Calu3 (cell line): Measurements from ENCODE around the gene PHF12. TPM values are rescaled to one million over a fixed set of nuclear protein-coding genes. Genes with fewer than 3 reads are reported as not detected.

Experiments used
- BruUV-seq: library from RNA; stranded (reverse); fragments of 400-500 nt; replicated peaks from 2 replicates; lab custom pipeline; 2021; lab: Mats Ljungman, UMichigan
- CTCF ChIA-PET: fragments of 300-600 bp; sonication (Branson Sonifier 250); formaldehyde crosslinking; loops from one replicate; lab custom pipeline; 2022; ENCODE audit warnings: antibody characterized with exemption; lab: Charles Lee
- DNase-seq: peaks from one replicate; pipeline ENCODE4 v3.0.0; 2022
- H3K27ac Mint-ChIP-seq: one replicate; pipeline ENCODE4 v1.8.0; 2022; ENCODE audit warnings: mixed read lengths; ENCODE audit not compliant: unreplicated experiment
- H3K27me3 Mint-ChIP-seq: one replicate; pipeline ENCODE4 v1.8.0; 2022; ENCODE audit warnings: mixed read lengths; ENCODE audit not compliant: unreplicated experiment
- H3K36me3 Mint-ChIP-seq: one replicate; pipeline ENCODE4 v1.8.0; 2022; ENCODE audit warnings: mild to moderate bottlenecking, moderate library complexity, mixed read lengths; ENCODE audit not compliant: insufficient read depth, unreplicated experiment
- H3K4me1 Mint-ChIP-seq: one replicate; pipeline ENCODE4 v1.8.0; 2022; ENCODE audit warnings: mild to moderate bottlenecking, low read depth, mixed read lengths; ENCODE audit not compliant: unreplicated experiment
- H3K4me3 Mint-ChIP-seq: one replicate; pipeline ENCODE4 v1.8.0; 2022; ENCODE audit warnings: mild to moderate bottlenecking, low read depth, moderate library complexity, mixed read lengths; ENCODE audit not compliant: unreplicated experiment
- H3K9me3 Mint-ChIP-seq: one replicate; pipeline ENCODE4 v1.8.0; 2022; ENCODE audit warnings: low read depth, mixed read lengths; ENCODE audit not compliant: unreplicated experiment
- intact Hi-C: fragments of 100-400 bp; cut with micrococcal nuclease; formaldehyde crosslinking; loops from one replicate; pipeline ENCODE4 v1.10.0; 2022; ENCODE audit not compliant: unreplicated experiment
- microRNA-seq: library from miRNA; unstranded; fragments of <30 nt; microRNA quantifications from one replicate; pipeline ENCODE4 v1.2.0, GENCODE V29; 2022
- total RNA-seq: library from RNA; stranded (reverse); gene quantifications from 2 replicates; pipeline ENCODE4 v1.2.3, GENCODE V29; 2022
- TF ChIP-seq, protein P1 (sequence below): fragments of 200-600 bp; IDR thresholded peaks from one replicate; pipeline ENCODE4 v1.8.0; 2022; ENCODE audit warnings: antibody characterized with exemption; ENCODE audit not compliant: unreplicated experiment

The PHF12 gene
- total RNA-seq, 1 experiment from 2014 or later, result 54.0 TPM

DNA sequence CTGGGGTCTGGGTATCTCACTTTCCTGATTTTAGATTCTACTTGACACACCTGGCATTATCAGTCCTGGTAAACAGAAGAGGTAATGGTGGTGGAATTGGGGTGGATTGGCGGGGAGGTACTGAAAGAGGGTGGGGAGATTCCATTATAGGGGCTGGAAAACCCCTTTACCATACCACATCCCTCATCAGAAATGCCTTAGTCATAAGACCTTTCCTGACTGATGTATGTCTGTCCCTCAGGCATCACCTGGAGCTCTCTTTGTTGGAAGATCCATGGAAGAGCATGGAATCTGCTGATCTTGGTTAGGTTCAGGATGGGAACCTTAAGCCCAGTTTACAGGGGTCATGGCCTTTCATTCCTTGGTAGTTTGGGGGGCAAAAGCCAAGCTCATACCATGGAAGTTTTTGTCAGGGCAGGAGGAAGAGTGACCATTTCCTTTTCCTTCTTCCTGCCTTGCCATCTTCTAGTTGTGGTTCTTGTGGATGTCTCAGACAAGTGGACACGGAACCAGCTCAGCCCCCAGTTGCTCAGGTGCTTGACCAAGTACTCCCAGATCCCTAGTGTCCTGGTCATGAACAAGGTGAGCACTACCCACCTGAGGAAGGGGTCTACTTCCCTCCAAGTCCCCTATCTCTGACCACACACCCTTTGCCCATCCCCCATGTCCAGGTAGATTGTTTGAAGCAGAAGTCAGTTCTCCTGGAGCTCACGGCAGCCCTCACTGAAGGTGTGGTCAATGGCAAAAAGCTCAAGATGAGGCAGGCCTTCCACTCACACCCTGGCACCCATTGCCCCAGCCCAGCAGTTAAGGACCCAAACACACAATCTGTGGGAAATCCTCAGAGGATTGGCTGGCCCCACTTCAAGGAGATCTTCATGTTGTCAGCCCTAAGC is 93.2 kb downstream of the PHF12 start:
- H3K27ac Mint-ChIP-seq, result no peak overlapping the region
- intact Hi-C loops, result no loop called here
- no peak for DNase-seq
- H3K9me3 Mint-ChIP-seq, result no peaks in the 10 kb centered on the region
- peaks cover 31% of the 10 kb centered on the region for H3K36me3 Mint-ChIP-seq
- CTCF ChIA-PET, result no interaction called here
- no peaks in the 10 kb centered on the region for H3K27me3 Mint-ChIP-seq
- BruUV-seq, result no TSS peak
- H3K4me3 Mint-ChIP-seq, result no peak overlapping the region
- TF ChIP-seq, protein P1, sequence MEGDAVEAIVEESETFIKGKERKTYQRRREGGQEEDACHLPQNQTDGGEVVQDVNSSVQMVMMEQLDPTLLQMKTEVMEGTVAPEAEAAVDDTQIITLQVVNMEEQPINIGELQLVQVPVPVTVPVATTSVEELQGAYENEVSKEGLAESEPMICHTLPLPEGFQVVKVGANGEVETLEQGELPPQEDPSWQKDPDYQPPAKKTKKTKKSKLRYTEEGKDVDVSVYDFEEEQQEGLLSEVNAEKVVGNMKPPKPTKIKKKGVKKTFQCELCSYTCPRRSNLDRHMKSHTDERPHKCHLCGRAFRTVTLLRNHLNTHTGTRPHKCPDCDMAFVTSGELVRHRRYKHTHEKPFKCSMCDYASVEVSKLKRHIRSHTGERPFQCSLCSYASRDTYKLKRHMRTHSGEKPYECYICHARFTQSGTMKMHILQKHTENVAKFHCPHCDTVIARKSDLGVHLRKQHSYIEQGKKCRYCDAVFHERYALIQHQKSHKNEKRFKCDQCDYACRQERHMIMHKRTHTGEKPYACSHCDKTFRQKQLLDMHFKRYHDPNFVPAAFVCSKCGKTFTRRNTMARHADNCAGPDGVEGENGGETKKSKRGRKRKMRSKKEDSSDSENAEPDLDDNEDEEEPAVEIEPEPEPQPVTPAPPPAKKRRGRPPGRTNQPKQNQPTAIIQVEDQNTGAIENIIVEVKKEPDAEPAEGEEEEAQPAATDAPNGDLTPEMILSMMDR, result no peak
- H3K4me1 Mint-ChIP-seq, result no peaks in the 10 kb centered on the region

GRCh38 chr17:28856028-28856574 is 95.2 kb downstream of the PHF12 start:
- H3K9me3 Mint-ChIP-seq, result no peaks in the 10 kb centered on the region
- H3K27me3 Mint-ChIP-seq, result no peaks in the 10 kb centered on the region
- H3K36me3 Mint-ChIP-seq, result peaks cover 31% of the 10 kb centered on the region
- no TSS peak for BruUV-seq
- CTCF ChIA-PET, result no interaction called here
- no peak overlapping the region for H3K27ac Mint-ChIP-seq
- DNase-seq, result no peak
- TF ChIP-seq, protein P1, result no peak
- intact Hi-C loops, result no loop called here
- H3K4me3 Mint-ChIP-seq, result peak overlapping the region; percentile 81
- H3K4me1 Mint-ChIP-seq, result no peaks in the 10 kb centered on the region

GRCh38 chr17:28855336-28855679 is 96.0 kb downstream of the PHF12 start:
- CTCF ChIA-PET, result no interaction called here
- intact Hi-C loops, result no loop called here

More at GRCh38 chr17:28855336-28855679, 96.0 kb downstream of the PHF12 start:
- H3K27ac Mint-ChIP-seq, result peak overlapping the region; percentile 60
- no peaks in the 10 kb centered on the region for H3K9me3 Mint-ChIP-seq
- no peaks in the 10 kb centered on the region for H3K4me1 Mint-ChIP-seq
- TF ChIP-seq, protein P1, result no peak
- BruUV-seq, result TSS peak; percentile 86
- peak overlapping the region; percentile 81 for H3K4me3 Mint-ChIP-seq
- no peak for DNase-seq
- H3K36me3 Mint-ChIP-seq, result peaks cover 28% of the 10 kb centered on the region
- no peaks in the 10 kb centered on the region for H3K27me3 Mint-ChIP-seq

Small RNA genes within 50 kb of the gene (microRNA-seq; reads per million reads assigned to microRNA genes)
- gene MIR451B, result not detected

Other genes with a start within 250 kb of the PHF12 start
- 4.2 and 4.3 TPM in 2 replicates for gene PROCA1, start 239.6 kb downstream of the PHF12 start, total RNA-seq
- 34.5 and 35.3 TPM in 2 replicates for gene RAB34, start 233.7 kb downstream of the PHF12 start, total RNA-seq
- gene RPL23A, start 231.5 kb downstream of the PHF12 start, total RNA-seq, result 1,148 and 1,217 TPM in 2 replicates
- 44.9 and 49.3 TPM in 2 replicates for gene TLCD1, start 225.3 kb downstream of the PHF12 start, total RNA-seq
- 10.8 and 11.4 TPM in 2 replicates for gene NEK8, start 222.7 kb downstream of the PHF12 start, total RNA-seq
- 201 and 202 TPM in 2 replicates for gene TRAF4, start 207.5 kb downstream of the PHF12 start, total RNA-seq
- 37.7 and 42.1 TPM in 2 replicates for gene FAM222B, start 108.7 kb downstream of the PHF12 start, total RNA-seq
- gene ERAL1, start 96.5 kb downstream of the PHF12 start, total RNA-seq, result 47.2 and 48.4 TPM in 2 replicates
- gene FLOT2, start 53.8 kb downstream of the PHF12 start, total RNA-seq, result 152 and 155 TPM in 2 replicates
- gene DHRS13, start 48.4 kb downstream of the PHF12 start, total RNA-seq, result 19.2 and 23.2 TPM in 2 replicates
- gene SEZ6, start 54.5 kb upstream of the PHF12 start, total RNA-seq, result not detected in 2 replicates
- gene PIPOX, start 91.6 kb upstream of the PHF12 start, total RNA-seq, result 3.3 and 3.7 TPM in 2 replicates
- gene MYO18A, start 228.9 kb upstream of the PHF12 start, total RNA-seq, result 89.9 and 123 TPM in 2 replicates